IPS-15b (cell line): ENCODE measurements around the gene DIPK1A.
"Not testable (repeated sequence)": the region's sequence is repeated elsewhere in the genome, so short reads cannot be mapped to it uniquely, and the experiment has no call there.

Experiments
- H3K27me3 ChIP-seq: one replicate; pipeline ENCODE4 v1.6.1; 2013; ENCODE audit warnings: low read length; ENCODE audit not compliant: control insufficient read depth, insufficient read depth
- H3K36me3 ChIP-seq: one replicate; pipeline ENCODE4 v1.6.1; 2013; ENCODE audit warnings: low read length; ENCODE audit not compliant: control insufficient read depth, insufficient read depth
- H3K4me1 ChIP-seq: one replicate; pipeline ENCODE4 v1.6.1; 2013; ENCODE audit warnings: mild to moderate bottlenecking, low read length; ENCODE audit not compliant: control insufficient read depth, insufficient read depth
- H3K4me3 ChIP-seq: one replicate; pipeline ENCODE4 v1.5.1; 2013; ENCODE audit warnings: low read depth, low read length
- H3K9ac ChIP-seq: one replicate; pipeline ENCODE4 v1.6.1; 2013; ENCODE audit warnings: low read depth, mild to moderate bottlenecking, low read length
- H3K9me3 ChIP-seq: one replicate; pipeline ENCODE4 v1.6.1; 2013; ENCODE audit warnings: mild to moderate bottlenecking, low read length; ENCODE audit not compliant: control insufficient read depth, insufficient read depth

The DIPK1A gene

GRCh38 chr1:92974112-92974511 is 12.8 kb upstream of the DIPK1A start:
- not testable (repeated sequence) for H3K4me1 ChIP-seq, H3K9ac ChIP-seq, H3K9me3 ChIP-seq, H3K36me3 ChIP-seq, H3K4me3 ChIP-seq
- peaks cover 14% of the 10 kb centered on the region for H3K27me3 ChIP-seq

DNA sequence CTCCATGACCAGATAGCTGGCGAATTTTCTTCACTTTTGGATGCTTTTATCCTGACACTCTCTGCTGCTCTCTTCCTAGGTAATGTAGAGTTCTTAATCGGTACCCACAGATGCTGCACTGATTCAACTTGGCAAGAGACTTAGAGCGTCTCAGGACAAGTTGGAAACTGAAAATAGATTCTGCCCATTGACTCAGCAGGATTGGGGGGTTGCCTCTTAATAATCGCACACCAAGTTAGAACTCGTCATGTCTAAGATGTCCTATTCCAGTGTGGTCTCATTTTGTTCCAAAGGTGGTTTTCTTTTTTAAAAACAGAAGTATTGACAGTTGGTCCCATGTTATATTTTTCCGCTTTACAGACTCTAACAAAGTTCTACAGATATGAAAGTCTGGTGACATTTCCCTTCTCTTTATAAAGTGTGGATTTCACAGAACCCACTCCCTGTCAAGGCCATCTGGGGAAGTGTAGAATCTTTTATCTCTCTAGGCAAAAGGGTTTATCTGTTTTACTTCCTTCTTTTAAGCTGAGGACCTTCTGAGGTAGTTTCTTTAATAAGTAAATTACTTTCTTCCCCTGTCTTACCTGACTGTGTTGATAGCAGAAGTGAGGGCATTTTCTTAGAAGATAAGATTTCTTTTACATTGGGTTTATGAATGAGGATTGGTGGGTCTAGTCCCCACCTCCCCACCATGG is 12.1 kb upstream of the DIPK1A start:
- H3K9me3 ChIP-seq, result no peaks in the 10 kb centered on the region
- no peak overlapping the region for H3K4me3 ChIP-seq
- no peaks in the 10 kb centered on the region for H3K36me3 ChIP-seq
- peaks cover 2% of the 10 kb centered on the region for H3K4me1 ChIP-seq
- no peak overlapping the region for H3K9ac ChIP-seq
- H3K27me3 ChIP-seq, result peaks cover 14% of the 10 kb centered on the region

DNA sequence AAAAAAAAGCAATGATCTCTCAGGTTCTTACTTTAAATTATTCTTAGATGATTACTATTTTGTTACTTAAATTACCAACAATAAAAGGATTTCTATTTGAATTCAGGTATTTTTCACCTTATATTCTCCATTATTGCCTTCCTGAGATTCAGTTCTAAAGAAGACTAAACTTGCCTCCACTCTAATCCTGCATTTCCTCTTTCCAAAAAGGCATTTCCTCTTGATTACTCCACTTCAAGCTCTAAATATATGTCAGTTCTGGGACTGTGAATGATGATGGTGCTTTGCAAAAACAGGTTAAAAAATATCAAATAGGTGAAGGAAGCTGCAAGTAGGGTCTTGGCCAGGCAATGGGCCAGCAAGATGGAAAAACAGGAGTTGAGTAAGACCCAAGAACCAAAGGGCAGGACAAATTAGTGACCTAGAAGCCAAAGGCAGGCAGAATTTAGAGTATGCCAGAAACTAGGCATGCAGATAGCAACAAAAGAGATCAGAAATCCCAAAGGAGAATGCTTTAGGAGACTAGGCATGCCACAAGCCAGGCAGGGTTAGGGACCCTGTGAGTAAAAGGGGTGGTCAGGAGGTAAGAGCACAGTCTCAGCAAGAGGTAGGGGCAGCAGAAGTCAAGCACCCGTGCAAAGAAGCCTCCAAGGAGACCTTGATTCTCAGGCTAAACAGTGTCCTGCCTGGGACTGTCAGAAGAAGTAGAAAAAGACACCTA is 11.3 kb upstream of the DIPK1A start:
- Histone ChIP-seq H3K36me3 (no peaks in the 10 kb centered on the region), H3K4me3 (no peak overlapping the region), H3K9ac (no peak overlapping the region), H3K27me3 (peaks cover 14% of the 10 kb centered on the region), H3K9me3 (no peaks in the 10 kb centered on the region), H3K4me1 (peaks cover 2% of the 10 kb centered on the region)

DNA sequence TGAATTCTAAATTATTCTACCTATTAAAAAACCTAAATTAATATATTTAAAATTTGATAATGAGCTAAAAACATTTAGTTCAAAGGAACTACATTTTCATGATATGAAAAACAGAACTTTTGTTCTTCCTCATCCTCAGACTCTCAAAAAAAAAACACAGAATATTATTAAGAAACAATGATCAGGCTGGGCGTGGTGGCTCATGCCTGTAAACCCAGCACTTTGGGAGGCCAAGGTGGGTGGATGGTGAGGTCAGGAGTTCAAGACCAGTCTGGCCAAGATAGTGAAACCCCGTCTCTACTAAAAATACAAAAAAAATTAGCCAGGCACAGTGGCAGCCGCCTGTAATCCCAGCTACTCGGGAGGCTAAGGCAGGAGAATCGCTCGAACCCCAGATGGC is 10.7 kb upstream of the DIPK1A start:
- peaks cover 14% of the 10 kb centered on the region for H3K27me3 ChIP-seq
- H3K36me3 ChIP-seq, H3K4me1 ChIP-seq, H3K9me3 ChIP-seq, H3K9ac ChIP-seq, H3K4me3 ChIP-seq: not testable (repeated sequence)

GRCh38 chr1:92970990-92971689 is 9.9 kb upstream of the DIPK1A start:
- no peak overlapping the region for H3K9ac ChIP-seq
- no peak overlapping the region for H3K4me3 ChIP-seq
- no peaks in the 10 kb centered on the region for H3K9me3 ChIP-seq
- H3K4me1 ChIP-seq, result peaks cover 2% of the 10 kb centered on the region
- H3K27me3 ChIP-seq, result peaks cover 14% of the 10 kb centered on the region
- no peaks in the 10 kb centered on the region for H3K36me3 ChIP-seq

GRCh38 chr1:92969517-92969916 is 8.3 kb upstream of the DIPK1A start:
- Histone ChIP-seq H3K36me3 (no peaks in the 10 kb centered on the region), H3K27me3 (peaks cover 14% of the 10 kb centered on the region), H3K9me3 (no peaks in the 10 kb centered on the region), H3K9ac (no peak overlapping the region), H3K4me3 (no peak overlapping the region), H3K4me1 (peaks cover 2% of the 10 kb centered on the region)

DNA sequence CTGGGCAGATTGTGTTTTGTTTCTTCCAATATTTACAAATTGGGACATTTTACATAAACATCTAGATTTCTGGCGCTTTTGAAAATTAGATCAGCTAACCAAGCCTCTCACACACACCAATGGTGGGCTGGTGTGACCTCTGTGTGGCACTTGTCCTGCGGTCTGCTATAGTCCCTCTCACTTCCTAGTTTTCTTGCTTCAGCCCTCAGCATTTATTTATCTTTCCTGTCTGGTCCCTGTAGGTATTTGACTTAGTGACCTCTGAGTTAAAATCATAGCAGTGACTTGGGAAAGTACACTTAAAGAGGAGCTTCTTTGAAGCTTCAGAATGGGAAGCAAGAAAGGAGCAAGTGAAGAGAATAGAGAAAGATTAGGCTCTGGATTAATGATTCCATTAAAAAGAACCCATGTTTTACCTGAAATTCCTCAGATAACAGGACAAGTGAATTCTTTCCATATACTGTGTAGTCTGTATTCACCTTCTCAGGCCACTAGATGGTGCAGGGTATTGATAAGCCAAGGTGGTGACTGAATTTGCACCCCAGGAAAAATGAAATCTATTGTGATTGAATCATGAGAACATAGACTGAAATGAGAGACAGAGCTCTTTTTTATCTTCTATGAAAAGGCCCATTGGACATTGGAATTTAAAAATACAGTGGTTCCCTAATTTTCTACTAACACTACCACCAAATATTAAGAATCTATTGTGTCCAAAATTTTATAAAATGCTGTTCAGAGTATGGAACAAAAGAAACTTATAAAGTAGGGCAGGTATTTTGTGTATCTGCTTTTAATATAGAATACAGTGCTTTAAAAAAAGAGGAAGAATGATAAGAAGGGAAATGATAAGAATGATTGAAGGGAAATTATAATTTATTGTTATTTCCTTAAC is 7.1 kb upstream of the DIPK1A start:
- Histone ChIP-seq H3K27me3 (peaks cover 12% of the 10 kb centered on the region), H3K4me1 (peaks cover 2% of the 10 kb centered on the region), H3K9me3 (no peaks in the 10 kb centered on the region), H3K4me3 (no peak overlapping the region), H3K36me3 (no peaks in the 10 kb centered on the region), H3K9ac (no peak overlapping the region)

DNA sequence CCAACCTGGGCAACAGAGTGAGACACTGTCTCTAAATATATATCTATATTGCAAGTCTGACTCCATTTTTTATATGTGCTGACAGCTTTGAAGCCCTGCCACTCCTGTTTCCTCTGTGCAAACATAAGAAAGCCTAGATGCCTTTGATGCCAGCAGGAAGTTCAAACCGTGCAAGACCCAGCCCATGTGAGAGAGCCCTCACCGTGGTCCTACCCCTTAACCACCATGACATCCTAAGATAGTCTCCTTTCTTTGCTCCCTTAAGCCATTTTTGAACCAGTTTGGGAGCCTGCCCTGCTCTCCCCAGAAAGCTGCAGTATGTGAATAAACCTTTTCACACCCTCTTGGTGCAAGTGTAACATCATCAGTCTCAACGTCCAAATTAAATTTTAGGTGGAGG is 3.7 kb upstream of the DIPK1A start:
- no peaks in the 10 kb centered on the region for H3K27me3 ChIP-seq
- no peaks in the 10 kb centered on the region for H3K36me3 ChIP-seq
- peaks cover 7% of the 10 kb centered on the region for H3K4me1 ChIP-seq
- H3K9me3 ChIP-seq, result no peaks in the 10 kb centered on the region
- H3K9ac ChIP-seq, result no peak overlapping the region
- H3K4me3 ChIP-seq, result no peak overlapping the region

DNA sequence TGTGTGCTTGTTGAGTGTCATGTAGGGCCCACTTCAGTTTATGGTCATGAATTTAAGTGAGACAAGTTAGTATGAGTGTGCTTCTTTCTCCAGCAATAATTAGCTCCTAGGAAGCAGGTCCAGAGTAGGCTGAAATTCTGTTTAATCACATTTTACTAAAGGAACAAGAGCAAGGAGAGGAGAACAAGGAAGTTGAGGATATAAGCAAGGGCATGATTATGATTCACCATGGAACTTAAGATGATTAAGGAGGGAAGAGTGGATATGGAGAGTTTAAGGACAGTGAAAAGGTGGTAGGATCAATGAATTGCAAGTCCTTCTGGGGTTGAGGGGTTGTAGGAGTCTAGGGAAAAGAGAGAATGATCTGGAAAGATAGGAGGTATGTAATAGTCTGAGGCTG is 3.1 kb upstream of the DIPK1A start:
- no peaks in the 10 kb centered on the region for H3K36me3 ChIP-seq
- H3K4me1 ChIP-seq, result peaks cover 8% of the 10 kb centered on the region
- no peak overlapping the region for H3K4me3 ChIP-seq
- no peaks in the 10 kb centered on the region for H3K27me3 ChIP-seq
- H3K9me3 ChIP-seq, result no peaks in the 10 kb centered on the region
- H3K9ac ChIP-seq, result no peak overlapping the region

DNA sequence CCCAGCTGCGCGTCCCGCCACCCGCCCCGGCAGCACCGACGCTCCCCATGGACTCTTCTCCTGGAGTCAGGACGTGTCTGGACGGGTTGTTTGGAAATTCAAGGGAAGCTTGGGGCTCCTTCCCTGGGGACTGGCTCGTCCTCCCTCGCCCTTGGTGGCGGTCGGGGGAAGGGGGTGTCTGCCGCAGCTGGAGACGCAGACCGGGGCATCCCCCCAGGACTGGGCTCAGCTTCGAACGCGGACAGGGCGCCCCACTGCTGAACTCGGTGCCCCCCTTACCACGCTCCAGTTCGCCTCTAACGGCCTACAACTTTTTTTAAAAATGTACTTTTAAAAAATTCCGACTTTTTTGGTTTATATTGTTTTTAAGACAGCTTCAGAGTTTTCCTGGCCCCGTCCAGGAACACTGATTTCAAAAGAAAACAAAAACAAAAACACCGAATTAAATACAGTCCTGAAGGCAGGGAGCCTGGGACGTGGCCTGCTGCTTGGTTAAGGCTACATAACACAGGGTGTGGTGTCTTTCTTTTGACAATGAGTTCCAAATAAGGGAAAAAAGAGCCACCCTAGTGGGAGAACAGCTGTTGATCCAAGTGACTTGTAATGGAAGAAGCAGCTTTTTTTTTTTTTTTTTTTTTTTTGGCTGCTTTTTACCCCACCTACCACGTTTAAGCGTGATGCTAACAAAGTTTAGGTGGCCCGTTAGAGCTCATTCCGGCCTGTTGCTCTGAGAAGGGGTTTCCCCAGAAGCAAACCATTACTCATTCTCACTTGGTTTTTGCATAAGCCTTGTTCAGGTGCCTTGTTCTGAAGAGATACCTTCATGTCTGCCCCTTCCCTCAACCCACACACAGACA is 862 bp upstream of the DIPK1A start:
- H3K9ac ChIP-seq, result peak overlapping the region; percentile 80

More for the DNA sequence above, 862 bp upstream of the DIPK1A start:
- Histone ChIP-seq H3K4me1 (peaks cover 8% of the 10 kb centered on the region), H3K9me3 (no peaks in the 10 kb centered on the region), H3K27me3 (no peaks in the 10 kb centered on the region), H3K36me3 (no peaks in the 10 kb centered on the region), H3K4me3 (peak overlapping the region; percentile 77)
